ENCODE measurements around the gene DZIP1L.

DNA sequence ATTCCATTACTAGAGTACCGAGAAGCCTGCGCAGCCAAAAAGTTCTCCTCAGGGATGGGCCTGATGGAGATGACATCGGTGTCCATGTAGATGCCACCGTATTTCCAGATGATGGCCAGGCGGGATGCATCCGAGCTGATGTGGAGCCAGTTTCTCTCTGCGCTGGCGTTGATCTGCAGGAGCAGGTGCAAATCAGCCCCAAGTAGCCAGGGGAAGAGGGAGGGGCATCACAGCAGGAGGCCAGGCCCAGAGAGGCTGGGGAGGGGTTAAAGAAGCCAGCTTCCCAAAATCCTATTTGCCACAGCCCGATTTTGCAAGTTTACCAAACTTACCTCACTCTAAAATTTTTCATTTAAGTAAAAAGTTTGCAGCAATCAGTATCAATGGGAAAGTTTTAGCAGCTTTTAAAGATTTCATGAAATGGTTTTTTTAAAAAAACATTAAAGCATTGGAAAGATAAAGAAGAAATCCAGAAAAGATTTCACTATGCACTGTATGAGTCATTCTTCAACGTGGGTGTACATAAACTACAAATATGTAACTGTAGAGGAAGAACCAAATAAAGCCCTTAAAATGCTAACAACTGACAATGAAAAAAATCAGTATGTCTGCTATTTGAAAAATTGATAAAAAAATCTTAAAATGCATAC lies 9.4 kb upstream of the DZIP1L start:
- TF ChIP-seq, protein P1, sequence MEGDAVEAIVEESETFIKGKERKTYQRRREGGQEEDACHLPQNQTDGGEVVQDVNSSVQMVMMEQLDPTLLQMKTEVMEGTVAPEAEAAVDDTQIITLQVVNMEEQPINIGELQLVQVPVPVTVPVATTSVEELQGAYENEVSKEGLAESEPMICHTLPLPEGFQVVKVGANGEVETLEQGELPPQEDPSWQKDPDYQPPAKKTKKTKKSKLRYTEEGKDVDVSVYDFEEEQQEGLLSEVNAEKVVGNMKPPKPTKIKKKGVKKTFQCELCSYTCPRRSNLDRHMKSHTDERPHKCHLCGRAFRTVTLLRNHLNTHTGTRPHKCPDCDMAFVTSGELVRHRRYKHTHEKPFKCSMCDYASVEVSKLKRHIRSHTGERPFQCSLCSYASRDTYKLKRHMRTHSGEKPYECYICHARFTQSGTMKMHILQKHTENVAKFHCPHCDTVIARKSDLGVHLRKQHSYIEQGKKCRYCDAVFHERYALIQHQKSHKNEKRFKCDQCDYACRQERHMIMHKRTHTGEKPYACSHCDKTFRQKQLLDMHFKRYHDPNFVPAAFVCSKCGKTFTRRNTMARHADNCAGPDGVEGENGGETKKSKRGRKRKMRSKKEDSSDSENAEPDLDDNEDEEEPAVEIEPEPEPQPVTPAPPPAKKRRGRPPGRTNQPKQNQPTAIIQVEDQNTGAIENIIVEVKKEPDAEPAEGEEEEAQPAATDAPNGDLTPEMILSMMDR (IDR thresholded peaks at IDR 0.05), result no peak
- TF ChIP-seq POLR2A (IDR thresholded peaks at IDR 0.05) (no peak), POLR2AphosphoS5 (IDR thresholded peaks at IDR 0.05) (no peak), EP300 (IDR thresholded peaks at IDR 0.05) (no peak)
